ENCODE data around the gene IL32. TPM values are rescaled to one million over a fixed set of nuclear protein-coding genes. Genes with fewer than 3 reads are reported as not detected.

The IL32 gene, protein sequence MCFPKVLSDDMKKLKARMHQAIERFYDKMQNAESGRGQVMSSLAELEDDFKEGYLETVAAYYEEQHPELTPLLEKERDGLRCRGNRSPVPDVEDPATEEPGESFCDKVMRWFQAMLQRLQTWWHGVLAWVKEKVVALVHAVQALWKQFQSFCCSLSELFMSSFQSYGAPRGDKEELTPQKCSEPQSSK
- 0.79 and 7.4 TPM in 2 replicates for total RNA-seq

DNA sequence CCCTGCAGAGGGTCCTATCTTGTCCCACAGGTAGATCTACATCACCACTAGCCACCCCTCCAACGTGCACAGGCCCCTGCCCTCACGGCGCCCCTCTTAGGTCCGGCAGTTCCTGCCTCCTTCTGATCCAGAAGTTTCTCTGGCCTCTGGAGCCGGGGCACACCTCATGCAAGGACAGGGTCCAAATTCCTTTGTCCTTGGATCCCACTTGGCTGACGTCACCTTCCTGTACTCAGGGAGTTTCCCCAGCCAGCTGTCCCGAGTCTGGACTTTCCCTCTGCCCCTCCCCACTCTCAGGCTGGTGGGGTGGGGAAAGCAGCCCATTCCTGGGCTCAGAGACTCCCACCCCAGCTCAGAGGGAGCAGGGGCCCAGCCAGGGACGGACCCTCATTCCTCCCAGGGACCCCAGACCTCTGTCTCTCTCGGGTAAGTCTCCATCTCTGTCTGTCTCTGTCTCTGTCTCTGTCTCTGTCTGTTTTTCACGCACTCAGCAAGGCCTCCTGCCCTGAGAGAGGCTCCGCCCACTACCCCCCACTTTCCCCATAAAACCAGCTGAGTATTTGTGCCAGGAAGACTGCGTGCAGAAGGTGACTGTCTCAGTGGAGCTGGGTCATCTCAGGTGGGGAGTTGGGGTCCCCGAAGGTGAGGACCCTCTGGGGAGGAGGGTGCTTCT is at the start of gene IL32:
IL32 (plus strand) TSS at position 572 of the 673 bp plus-strand sequence. CDS start 172 bp downstream, outside the sequence.

DNA sequence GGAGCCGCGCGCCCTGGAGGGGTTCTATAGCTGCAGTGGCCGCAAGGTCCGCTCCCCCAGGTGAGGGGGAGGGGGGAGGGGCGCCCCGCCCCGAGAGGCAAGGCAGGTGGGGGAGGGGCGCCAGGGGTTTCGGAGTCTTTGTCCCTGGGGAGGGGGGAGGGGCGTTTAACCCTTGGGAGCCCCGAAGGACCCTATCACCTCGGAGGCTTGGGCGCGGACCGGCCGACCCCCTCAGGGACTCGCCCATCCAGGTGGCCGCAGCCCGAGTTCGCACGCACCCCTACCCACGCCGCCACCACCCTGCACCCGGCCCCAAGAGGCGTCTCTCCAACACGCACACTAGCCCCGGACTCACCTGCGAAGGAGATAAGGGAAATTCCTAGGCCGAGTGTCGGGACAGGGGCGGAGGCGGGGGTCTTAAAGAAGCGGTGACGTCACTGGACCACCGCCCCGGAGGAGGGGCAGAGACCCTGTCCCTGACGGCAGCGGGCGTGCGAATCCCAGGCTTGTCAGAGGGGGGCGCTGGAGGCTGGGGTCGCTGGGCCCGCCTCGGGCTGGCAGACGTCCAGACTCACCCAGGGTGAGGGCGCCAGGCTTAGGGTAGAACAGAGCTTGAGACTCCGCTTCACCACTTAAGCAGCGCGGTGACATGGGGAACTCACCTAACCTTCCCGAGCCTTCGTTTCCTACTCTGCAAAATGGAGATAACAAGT is 47.5 kb upstream of the IL32 start, which contains the start of gene CLDN6:
CLDN6 (minus strand) TSS at position 390 of the 713 bp plus-strand sequence. CDS start 2,162 bp downstream, outside the sequence.

DNA sequence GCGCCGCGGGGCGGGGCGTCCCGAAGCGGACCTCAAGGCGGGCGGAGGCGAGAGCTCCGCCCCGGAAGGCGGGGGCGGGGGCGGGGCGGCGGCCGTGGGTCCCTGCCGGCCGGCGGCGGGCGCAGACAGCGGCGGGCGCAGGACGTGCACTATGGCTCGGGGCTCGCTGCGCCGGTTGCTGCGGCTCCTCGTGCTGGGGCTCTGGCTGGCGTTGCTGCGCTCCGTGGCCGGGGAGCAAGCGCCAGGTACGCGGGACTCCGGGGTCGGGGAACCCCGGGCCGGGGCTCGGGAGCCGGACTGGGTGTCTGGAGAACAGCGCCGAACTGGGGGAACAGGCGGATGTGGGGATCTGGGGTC is 45.2 kb upstream of the IL32 start, which contains the start of gene TNFRSF12A:
TNFRSF12A (plus strand) TSS at position 122 of the 357 bp plus-strand sequence; CDS start at position 152, 30 bp downstream.

DNA sequence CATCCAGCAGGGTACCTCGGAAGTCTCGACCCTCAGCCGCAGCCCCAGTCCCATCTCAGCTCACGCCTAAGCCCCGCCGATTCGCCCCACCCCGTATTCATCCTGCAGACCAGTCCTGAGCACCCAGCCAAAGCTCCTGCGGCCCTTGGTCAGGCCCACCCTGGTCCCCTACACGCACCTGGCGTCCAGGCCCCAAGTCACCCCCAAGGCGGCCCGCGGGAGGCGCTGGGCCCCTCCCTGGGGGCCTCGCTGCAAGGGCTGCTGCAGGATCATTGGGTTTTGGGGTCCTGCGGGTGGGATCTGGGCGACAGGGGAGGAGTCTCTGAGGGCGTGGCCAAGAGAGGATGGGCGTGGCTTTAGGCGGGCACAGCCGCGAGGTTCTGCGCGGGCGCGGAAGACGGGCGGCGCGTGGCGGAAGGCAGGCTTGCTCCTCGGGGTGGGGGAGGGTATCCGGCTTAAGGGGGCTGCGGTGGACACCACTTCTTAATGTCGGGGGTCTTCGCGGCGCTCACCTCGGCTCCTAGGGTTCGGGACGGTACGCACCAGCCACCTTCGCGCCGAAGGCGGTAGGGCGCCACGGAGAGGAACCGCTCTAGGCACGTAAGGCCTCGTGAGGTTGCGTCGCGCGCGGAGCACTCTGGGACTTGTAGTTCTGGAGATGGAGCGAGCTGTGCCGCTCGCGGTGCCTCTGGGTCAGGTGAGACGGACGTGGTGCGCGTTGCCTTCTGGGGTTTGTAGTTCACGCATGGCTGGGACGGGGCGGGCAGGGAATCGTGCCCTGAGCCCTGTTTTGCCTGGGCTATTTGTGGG is 41.6 kb upstream of the IL32 start, which contains the start of the genes HCFC1R1 and THOC6:
HCFC1R1 (minus strand) TSS at position 274 of the 810 bp plus-strand sequence; CDS start at position 273, 1 bp downstream.
THOC6 (plus strand) TSS at position 367 of the 810 bp plus-strand sequence; CDS start at position 659, 292 bp downstream.

GRCh38 chr16:3036726-3037315 is 28.6 kb upstream of the IL32 start, which contains the start of gene BICDL2:
Gene BICDL2, minus strand, starts transcription at chr16:3036944. Its CDS starts 1,448 bp downstream, at chr16:3035496.

GRCh38 chr16:3045758-3046640 is 19.4 kb upstream of the IL32 start, which contains the start of gene MMP25:
Gene MMP25, plus strand, starts transcription at chr16:3046561. Its CDS starts 357 bp downstream, at chr16:3046918.

GRCh38 chr16:3098459-3099394 is 33.3 kb downstream of the IL32 start, which contains the start of gene ZSCAN10:
Gene ZSCAN10, minus strand, starts transcription at chr16:3099294. Its CDS starts 6,357 bp downstream, at chr16:3092937.

DNA sequence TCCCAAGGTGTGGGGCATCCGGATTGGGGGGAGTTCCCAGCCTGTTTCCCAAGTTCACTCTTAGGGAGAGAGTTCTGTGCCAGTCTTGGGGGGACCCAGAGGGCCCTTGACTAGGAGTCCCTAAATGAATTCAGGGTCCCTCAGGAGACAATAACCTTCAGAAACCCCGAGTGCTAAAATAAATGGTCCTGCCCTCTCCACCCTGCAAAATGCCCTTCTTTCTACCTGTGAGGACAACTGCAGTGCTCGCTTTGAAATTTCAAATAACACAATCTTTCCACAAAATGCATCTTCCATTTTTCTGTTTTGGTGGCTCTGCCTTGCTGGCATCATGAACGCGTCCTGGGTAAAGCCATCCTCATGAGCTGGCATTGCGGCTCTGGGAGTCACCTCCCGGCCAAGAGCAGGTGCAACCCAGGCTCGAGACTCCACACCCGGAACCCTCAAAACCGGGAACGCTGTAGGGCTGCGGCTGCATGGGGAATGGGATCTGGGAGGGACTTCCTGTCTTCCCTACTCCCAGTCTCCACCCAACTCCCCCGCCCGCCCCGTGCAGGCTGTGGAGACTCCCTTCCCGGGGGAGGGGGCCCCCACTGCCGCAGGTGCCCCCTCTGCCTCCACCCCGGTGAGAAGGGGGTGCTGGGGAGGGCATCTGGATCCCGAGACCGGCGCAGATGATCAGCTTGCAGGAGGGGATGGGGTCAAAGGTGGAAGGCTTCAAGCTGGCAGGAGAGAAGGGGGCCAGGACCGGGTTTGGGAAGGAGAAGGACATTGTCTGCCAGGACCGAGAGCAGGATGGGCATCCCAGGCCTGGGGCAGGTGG is 46.8 kb downstream of the IL32 start, which contains the start of gene ZNF205:
ZNF205 (plus strand) TSS at position 529 of the 823 bp plus-strand sequence. CDS start 845 bp downstream, outside the sequence.

Small RNA genes within 50 kb of the gene (small RNA-seq; reads per million reads assigned to genes)
- 0.14 reads per million for gene RNU1-22P

Other genes starting within 250 kb of the IL32 start
- not detected in 2 replicates for gene PRSS21, start 248.4 kb upstream of the IL32 start, total RNA-seq
- gene ZG16B, start 235.3 kb upstream of the IL32 start, total RNA-seq, result not detected in 2 replicates
- 3.9 and 4.7 TPM in 2 replicates for gene PRSS22, start 207.5 kb upstream of the IL32 start, total RNA-seq
- gene FLYWCH2, start 182.4 kb upstream of the IL32 start, total RNA-seq, result 42.8 and 48.8 TPM in 2 replicates
- 18.1 and 19.8 TPM in 2 replicates for gene FLYWCH1, start 153.7 kb upstream of the IL32 start, total RNA-seq
- gene KREMEN2, start 101.4 kb upstream of the IL32 start, total RNA-seq, result 0.43 and 1.2 TPM in 2 replicates
- gene PAQR4, start 96.3 kb upstream of the IL32 start, total RNA-seq, result 5.4 and 6.3 TPM in 2 replicates
- 6.2 and 10.2 TPM in 2 replicates for gene PKMYT1, start 85.2 kb upstream of the IL32 start, total RNA-seq
- 4.3 and 6.5 TPM in 2 replicates for gene CLDN9, start 52.7 kb upstream of the IL32 start, total RNA-seq
- 0.39 and 5.6 TPM in 2 replicates for gene CLDN6, start 47.5 kb upstream of the IL32 start, total RNA-seq
- gene TNFRSF12A, start 45.3 kb upstream of the IL32 start, total RNA-seq, result 146 and 484 TPM in 2 replicates
- 11.7 and 82.1 TPM in 2 replicates for gene HCFC1R1, start 41.7 kb upstream of the IL32 start, total RNA-seq
- 33.5 and 58.1 TPM in 2 replicates for gene THOC6, start 41.6 kb upstream of the IL32 start, total RNA-seq
- gene BICDL2, start 28.7 kb upstream of the IL32 start, total RNA-seq, result not detected in 2 replicates
- gene MMP25, start 19.1 kb upstream of the IL32 start, total RNA-seq, result under 0.01 and 0.11 TPM in 2 replicates
- gene ZSCAN10, start 33.7 kb downstream of the IL32 start, total RNA-seq, result not detected in 2 replicates
- gene ZNF205, start 46.9 kb downstream of the IL32 start, total RNA-seq, result 13.7 and 19.2 TPM in 2 replicates
- 11.4 and 13.2 TPM in 2 replicates for gene ZNF213, start 69.4 kb downstream of the IL32 start, total RNA-seq
- gene OR1F1, start 122.6 kb downstream of the IL32 start, total RNA-seq, result not detected in 2 replicates
- gene ZNF200, start 169.5 kb downstream of the IL32 start, total RNA-seq, result 8.6 and 10.6 TPM in 2 replicates
- 0.22 TPM in 1 of 2 replicates, not detected in the other for gene MEFV, start 191.0 kb downstream of the IL32 start, total RNA-seq
- 47.8 and 63.6 TPM in 2 replicates for gene ZNF263, start 217.9 kb downstream of the IL32 start, total RNA-seq
- gene TIGD7, start 239.8 kb downstream of the IL32 start, total RNA-seq, result 4.1 and 6.7 TPM in 2 replicates
- gene ZNF75A, start 239.9 kb downstream of the IL32 start, total RNA-seq, result 35.8 and 36.5 TPM in 2 replicates

Data from placental epithelial cell (primary cell).